B cell (primary cell): Measurements from ENCODE around the gene GLCCI1.

Source experiments
- EZH2 ChIP-seq: IDR thresholded peaks from 2 replicates; pipeline ENCODE4 v1.6.1; 2012; ENCODE audit warnings: borderline replicate concordance, low read depth, mild to moderate bottlenecking, moderate library complexity, low read length; ENCODE audit not compliant: insufficient read depth, poor library complexity, severe bottlenecking
- TF ChIP-seq, protein P1 (sequence below): fragments of 200-600 bp; IDR thresholded peaks from one replicate; pipeline ENCODE4 v1.8.0; 2022; ENCODE audit warnings: antibody characterized with exemption, mild to moderate bottlenecking

DNA sequence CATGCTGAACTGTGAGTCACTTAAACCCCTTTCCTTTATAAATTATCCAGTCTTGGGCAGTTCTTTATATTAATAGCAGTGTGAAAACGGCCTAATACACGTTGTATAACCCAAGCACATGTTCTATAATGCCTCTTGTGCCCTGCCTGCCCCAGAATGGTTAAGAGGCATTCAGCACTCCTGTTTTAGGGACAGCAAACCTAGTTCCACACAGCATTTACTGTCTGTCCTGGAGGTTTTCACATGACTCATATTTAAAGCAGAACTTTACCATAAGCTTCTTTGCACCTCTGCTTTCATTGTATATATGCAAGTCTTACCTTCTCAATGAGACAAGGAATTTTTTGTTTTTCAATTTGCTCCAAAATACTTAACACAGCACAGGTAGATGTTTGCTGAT lies 148.6 kb downstream of the GLCCI1 start:
- TF ChIP-seq, protein P1, sequence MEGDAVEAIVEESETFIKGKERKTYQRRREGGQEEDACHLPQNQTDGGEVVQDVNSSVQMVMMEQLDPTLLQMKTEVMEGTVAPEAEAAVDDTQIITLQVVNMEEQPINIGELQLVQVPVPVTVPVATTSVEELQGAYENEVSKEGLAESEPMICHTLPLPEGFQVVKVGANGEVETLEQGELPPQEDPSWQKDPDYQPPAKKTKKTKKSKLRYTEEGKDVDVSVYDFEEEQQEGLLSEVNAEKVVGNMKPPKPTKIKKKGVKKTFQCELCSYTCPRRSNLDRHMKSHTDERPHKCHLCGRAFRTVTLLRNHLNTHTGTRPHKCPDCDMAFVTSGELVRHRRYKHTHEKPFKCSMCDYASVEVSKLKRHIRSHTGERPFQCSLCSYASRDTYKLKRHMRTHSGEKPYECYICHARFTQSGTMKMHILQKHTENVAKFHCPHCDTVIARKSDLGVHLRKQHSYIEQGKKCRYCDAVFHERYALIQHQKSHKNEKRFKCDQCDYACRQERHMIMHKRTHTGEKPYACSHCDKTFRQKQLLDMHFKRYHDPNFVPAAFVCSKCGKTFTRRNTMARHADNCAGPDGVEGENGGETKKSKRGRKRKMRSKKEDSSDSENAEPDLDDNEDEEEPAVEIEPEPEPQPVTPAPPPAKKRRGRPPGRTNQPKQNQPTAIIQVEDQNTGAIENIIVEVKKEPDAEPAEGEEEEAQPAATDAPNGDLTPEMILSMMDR: no peak
- no peak for TF ChIP-seq EZH2
